ENCODE measurements around the gene MSL1. TPM values are rescaled to one million over a fixed set of nuclear protein-coding genes. Genes with fewer than 3 reads are reported as not detected.

The MSL1 gene
- total RNA-seq, 1 donor from 2014 or later = 86.8 TPM

DNA sequence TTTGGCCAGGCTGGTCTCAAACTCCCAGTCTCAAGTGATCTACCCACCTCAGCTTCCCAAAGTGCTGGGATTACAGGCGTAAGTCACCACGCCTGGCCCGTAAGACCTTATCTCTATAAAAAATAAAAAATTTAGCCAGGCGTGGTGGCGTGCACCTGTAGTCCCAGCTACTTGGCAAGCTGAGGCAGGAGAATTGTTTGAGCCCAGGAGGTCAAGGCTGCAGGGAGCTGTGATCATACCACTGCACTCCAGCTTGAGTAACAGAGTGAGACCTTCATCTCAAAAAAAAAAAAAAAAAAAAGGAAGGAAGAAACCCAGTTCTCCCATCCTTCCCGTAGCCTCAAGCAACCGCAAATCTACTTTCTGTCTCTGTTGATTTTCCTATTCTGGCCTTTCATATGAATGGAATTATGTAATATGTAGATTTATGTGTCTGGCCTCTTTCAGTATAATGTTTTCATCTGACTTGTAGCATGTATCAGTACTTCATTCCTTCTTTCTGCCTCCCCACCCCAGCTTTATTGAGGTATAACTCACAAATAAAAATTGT, 29.7 kb downstream of the MSL1 start:
- TF ChIP-seq, protein P1, sequence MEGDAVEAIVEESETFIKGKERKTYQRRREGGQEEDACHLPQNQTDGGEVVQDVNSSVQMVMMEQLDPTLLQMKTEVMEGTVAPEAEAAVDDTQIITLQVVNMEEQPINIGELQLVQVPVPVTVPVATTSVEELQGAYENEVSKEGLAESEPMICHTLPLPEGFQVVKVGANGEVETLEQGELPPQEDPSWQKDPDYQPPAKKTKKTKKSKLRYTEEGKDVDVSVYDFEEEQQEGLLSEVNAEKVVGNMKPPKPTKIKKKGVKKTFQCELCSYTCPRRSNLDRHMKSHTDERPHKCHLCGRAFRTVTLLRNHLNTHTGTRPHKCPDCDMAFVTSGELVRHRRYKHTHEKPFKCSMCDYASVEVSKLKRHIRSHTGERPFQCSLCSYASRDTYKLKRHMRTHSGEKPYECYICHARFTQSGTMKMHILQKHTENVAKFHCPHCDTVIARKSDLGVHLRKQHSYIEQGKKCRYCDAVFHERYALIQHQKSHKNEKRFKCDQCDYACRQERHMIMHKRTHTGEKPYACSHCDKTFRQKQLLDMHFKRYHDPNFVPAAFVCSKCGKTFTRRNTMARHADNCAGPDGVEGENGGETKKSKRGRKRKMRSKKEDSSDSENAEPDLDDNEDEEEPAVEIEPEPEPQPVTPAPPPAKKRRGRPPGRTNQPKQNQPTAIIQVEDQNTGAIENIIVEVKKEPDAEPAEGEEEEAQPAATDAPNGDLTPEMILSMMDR (IDR thresholded peaks at IDR 0.05) = no peak
- Mint-ChIP-seq H3K27ac (ENCODE audit: unreplicated experiment) (no peak overlapping the region), H3K4me1 (ENCODE audit: unreplicated experiment) (peaks cover 7% of the 10 kb centered on the region), H3K4me3 (ENCODE audit: unreplicated experiment) (no peak overlapping the region), H3K36me3 (ENCODE audit: unreplicated experiment) (peaks cover 49% of the 10 kb centered on the region), H3K27me3 (ENCODE audit: unreplicated experiment) (no peaks in the 10 kb centered on the region), H3K9me3 (ENCODE audit: unreplicated experiment) (no peaks in the 10 kb centered on the region)
- no peak for DNase-seq (ENCODE audit: extremely low spot score, unreplicated experiment)

DNA sequence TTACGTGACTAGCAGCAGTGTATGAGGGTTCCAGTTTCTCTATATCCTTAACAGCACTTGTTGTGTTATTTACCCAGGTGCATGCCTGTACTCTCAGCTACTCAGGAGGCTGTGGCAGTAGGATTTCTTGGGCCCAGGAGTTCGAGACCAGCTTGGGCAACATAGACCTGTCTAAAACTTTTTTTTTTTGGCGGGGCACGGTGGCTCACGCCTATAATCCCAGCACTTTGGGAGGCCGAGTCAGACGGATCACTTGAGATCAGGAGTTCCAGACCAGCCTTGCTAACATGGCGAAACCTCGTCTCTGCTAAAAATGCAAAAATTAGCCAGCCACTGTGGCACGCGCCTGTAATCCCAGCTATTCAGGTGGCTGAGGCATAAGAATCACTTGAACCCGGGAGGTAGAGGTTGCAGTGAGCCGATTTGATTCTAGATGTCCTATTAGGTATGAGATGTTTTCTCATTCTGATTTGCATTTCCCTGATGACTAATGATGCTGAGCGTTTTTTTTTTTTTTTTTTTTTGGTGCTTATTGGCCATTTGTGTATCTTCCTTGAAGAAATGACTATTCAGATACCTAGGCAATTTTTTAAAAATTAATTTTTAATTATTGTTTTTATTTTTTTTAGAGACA, 31.9 kb downstream of the MSL1 start:
- H3K27ac Mint-ChIP-seq (ENCODE audit: unreplicated experiment) = no peak overlapping the region

DNA sequence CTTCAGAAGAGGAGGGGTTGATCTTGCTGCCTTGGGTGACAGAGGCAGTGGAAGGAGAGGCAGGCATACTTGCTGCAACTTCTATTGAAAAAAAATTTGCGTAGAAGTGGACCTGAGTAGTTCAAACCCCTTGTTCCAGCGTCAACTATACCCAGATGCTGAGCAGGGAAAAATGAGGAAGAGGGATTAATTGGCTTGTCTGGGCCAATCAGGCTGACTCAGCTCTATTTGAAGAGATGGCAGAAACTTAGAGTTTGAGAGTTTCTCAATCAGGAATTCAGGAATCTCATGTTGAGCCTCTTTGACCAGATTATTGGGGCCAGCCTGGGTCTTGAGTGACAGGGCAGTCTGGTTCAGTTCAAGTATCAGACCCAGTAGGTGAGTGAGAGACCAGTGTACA, 36.2 kb downstream of the MSL1 start:
- H3K4me1 Mint-ChIP-seq (ENCODE audit: unreplicated experiment) = peaks cover 2% of the 10 kb centered on the region
- no peaks in the 10 kb centered on the region for H3K9me3 Mint-ChIP-seq (ENCODE audit: unreplicated experiment)
- DNase-seq (ENCODE audit: extremely low spot score, unreplicated experiment) = no peak
- H3K4me3 Mint-ChIP-seq (ENCODE audit: unreplicated experiment) = no peak overlapping the region
- H3K27ac Mint-ChIP-seq (ENCODE audit: unreplicated experiment) = no peak overlapping the region
- TF ChIP-seq, protein P1 (IDR thresholded peaks at IDR 0.05) = no peak
- H3K27me3 Mint-ChIP-seq (ENCODE audit: unreplicated experiment) = no peaks in the 10 kb centered on the region
- H3K36me3 Mint-ChIP-seq (ENCODE audit: unreplicated experiment) = peaks cover 39% of the 10 kb centered on the region

More for the DNA sequence above, 31.9 kb downstream of the MSL1 start:
- H3K27me3 Mint-ChIP-seq (ENCODE audit: unreplicated experiment) = no peaks in the 10 kb centered on the region
- DNase-seq (ENCODE audit: extremely low spot score, unreplicated experiment) = no peak
- peaks cover 4% of the 10 kb centered on the region for H3K4me1 Mint-ChIP-seq (ENCODE audit: unreplicated experiment)
- TF ChIP-seq, protein P1 (IDR thresholded peaks at IDR 0.05) = no peak
- H3K36me3 Mint-ChIP-seq (ENCODE audit: unreplicated experiment) = peaks cover 48% of the 10 kb centered on the region
- no peak overlapping the region for H3K4me3 Mint-ChIP-seq (ENCODE audit: unreplicated experiment)
- H3K9me3 Mint-ChIP-seq (ENCODE audit: unreplicated experiment) = no peaks in the 10 kb centered on the region

DNA sequence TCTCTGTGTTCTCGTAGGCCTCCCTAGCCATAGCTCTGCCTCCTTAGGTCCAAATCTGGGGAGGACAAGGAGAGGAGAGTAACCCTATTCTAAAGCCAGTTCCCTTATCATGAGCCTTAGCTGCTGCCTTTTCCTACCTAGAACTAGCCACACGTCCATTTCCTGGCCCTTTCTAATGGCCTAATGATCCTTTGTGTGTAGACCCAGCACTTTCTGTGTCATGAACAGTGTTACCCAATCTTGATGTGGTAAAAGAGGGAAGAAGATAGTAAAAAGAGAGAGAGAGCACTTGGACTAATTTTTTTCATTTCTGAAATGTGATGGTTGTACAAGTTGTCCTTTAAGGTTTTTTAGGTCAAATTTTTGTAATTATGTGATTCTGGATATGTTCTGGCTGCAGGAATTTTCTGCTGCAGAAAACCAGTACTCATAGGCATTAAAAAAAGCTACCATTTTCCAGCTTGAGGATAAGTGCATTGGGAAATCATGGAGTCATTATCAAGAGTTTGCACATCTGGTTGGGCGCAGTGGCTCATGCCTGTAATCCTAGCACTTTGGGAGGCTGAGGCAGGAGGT, 36.8 kb downstream of the MSL1 start:
- Mint-ChIP-seq H3K9me3 (ENCODE audit: unreplicated experiment) (no peaks in the 10 kb centered on the region), H3K27me3 (ENCODE audit: unreplicated experiment) (no peaks in the 10 kb centered on the region), H3K4me1 (ENCODE audit: unreplicated experiment) (no peaks in the 10 kb centered on the region), H3K36me3 (ENCODE audit: unreplicated experiment) (peaks cover 38% of the 10 kb centered on the region), H3K4me3 (ENCODE audit: unreplicated experiment) (no peak overlapping the region), H3K27ac (ENCODE audit: unreplicated experiment) (no peak overlapping the region)
- DNase-seq (ENCODE audit: extremely low spot score, unreplicated experiment) = no peak
- TF ChIP-seq, protein P1 (IDR thresholded peaks at IDR 0.05) = no peak

DNA sequence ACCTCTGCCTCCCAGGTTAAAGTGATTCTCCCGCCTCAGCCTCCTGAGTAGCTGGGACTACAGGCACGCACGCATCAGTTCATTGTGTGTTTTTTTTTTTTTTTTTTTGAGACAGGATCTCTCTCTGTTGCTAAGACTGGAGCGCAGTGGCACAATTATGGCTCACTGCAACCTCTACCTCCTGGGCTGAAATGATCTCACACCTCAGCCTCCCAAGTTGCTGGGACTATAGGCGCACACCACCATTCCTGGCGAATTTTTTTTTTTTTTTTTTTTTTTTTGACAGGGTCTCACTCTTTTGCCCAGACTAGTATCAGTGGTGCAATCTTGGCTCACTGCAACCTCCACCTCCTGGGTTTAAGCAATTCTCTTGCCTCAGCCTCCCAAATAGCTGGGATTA, 37.7 kb downstream of the MSL1 start:
- H3K27ac Mint-ChIP-seq (ENCODE audit: unreplicated experiment) = no peak overlapping the region
- H3K4me3 Mint-ChIP-seq (ENCODE audit: unreplicated experiment) = no peak overlapping the region
- TF ChIP-seq, protein P1 (IDR thresholded peaks at IDR 0.05) = no peak
- DNase-seq (ENCODE audit: extremely low spot score, unreplicated experiment) = no peak
- H3K4me1 Mint-ChIP-seq (ENCODE audit: unreplicated experiment) = no peaks in the 10 kb centered on the region
- no peaks in the 10 kb centered on the region for H3K27me3 Mint-ChIP-seq (ENCODE audit: unreplicated experiment)
- peaks cover 37% of the 10 kb centered on the region for H3K36me3 Mint-ChIP-seq (ENCODE audit: unreplicated experiment)
- H3K9me3 Mint-ChIP-seq (ENCODE audit: unreplicated experiment) = no peaks in the 10 kb centered on the region

All from osteocyte (in vitro differentiated cells).